ENCODE results near the gene DCAF17. TPM values are rescaled to one million over a fixed set of nuclear protein-coding genes. Genes with fewer than 3 reads are reported as not detected.

Gene DCAF17
- total RNA-seq, 1 donor from 2014 or later: 18.2 TPM

DNA sequence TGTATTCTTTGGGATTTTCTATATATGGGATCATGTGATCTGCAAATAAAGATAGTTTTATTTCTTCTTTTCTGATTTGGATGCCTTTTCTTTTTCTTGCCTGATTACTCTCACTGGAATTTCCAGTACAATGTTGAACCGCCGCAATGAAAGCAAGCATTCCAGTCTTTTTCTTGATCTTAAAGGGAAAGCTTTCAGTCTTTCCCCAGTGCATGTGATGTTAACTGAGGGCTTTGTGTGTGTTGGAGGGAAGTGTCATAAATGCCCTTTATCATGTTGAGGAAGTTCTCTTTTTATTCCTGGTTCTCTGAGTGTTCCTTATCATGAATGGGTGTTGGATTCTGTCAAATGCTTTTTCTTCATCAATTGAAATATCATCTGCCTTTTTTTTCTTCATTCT lies 71.3 kb downstream of the DCAF17 start:
- FAIRE-seq (no peak), DNase-seq (ENCODE audit: low read depth) (no peak)
- no peaks in the 10 kb centered on the region for H3K36me3 ChIP-seq (ENCODE audit: control insufficient read depth, insufficient read depth, low read length)
- H3K27me3 ChIP-seq (ENCODE audit: control insufficient read depth, insufficient read depth, low read length): no peaks in the 10 kb centered on the region
- no peak overlapping the region for H3K4me3 ChIP-seq (ENCODE audit: low read depth, low read length)
- TF ChIP-seq, protein P1, sequence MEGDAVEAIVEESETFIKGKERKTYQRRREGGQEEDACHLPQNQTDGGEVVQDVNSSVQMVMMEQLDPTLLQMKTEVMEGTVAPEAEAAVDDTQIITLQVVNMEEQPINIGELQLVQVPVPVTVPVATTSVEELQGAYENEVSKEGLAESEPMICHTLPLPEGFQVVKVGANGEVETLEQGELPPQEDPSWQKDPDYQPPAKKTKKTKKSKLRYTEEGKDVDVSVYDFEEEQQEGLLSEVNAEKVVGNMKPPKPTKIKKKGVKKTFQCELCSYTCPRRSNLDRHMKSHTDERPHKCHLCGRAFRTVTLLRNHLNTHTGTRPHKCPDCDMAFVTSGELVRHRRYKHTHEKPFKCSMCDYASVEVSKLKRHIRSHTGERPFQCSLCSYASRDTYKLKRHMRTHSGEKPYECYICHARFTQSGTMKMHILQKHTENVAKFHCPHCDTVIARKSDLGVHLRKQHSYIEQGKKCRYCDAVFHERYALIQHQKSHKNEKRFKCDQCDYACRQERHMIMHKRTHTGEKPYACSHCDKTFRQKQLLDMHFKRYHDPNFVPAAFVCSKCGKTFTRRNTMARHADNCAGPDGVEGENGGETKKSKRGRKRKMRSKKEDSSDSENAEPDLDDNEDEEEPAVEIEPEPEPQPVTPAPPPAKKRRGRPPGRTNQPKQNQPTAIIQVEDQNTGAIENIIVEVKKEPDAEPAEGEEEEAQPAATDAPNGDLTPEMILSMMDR (IDR thresholded peaks at IDR 0.05; ENCODE audit: insufficient read depth, low read length, severe bottlenecking): no peak

- H3K36me3 ChIP-seq (ENCODE audit: control insufficient read depth, insufficient read depth, low read length): no peaks in the 10 kb centered on the region
- no peak overlapping the region for H3K4me3 ChIP-seq (ENCODE audit: low read depth, low read length)
- no peak for FAIRE-seq
- H3K27me3 ChIP-seq (ENCODE audit: control insufficient read depth, insufficient read depth, low read length): peaks cover 1% of the 10 kb centered on the region
- TF ChIP-seq, protein P1 (IDR thresholded peaks at IDR 0.05; ENCODE audit: insufficient read depth, low read length, severe bottlenecking): no peak
- no peak for DNase-seq (ENCODE audit: low read depth)
Observed at GRCh38 chr2:171509945-171510731, 76.1 kb downstream of the DCAF17 start.

DNA sequence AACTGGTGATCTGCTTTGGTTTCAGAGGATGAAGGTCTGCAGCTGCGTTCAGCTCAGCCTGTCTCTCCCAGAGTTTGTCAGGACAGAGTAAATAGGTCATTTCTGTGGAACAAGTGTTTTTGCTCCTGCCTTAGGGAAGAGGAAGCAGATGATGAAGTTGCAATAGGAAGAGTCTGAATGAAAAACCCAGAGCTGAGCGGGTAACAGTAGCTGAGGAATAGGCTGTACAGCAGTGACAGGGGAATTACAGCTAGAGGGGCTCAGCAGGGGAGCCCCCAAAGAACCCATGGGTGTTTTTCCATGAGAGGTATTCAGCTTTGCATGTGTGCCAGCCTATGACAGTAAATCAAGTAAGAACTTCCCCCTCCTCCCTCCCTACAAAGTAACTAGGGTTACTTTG lies 78.0 kb downstream of the DCAF17 start:
- TF ChIP-seq, protein P1 (IDR thresholded peaks at IDR 0.05; ENCODE audit: insufficient read depth, low read length, severe bottlenecking): no peak
- FAIRE-seq (no peak), DNase-seq (ENCODE audit: low read depth) (no peak)
- no peaks in the 10 kb centered on the region for H3K36me3 ChIP-seq (ENCODE audit: control insufficient read depth, insufficient read depth, low read length)
- peaks cover 1% of the 10 kb centered on the region for H3K27me3 ChIP-seq (ENCODE audit: control insufficient read depth, insufficient read depth, low read length)
- H3K4me3 ChIP-seq (ENCODE audit: low read depth, low read length): no peak overlapping the region

DNA sequence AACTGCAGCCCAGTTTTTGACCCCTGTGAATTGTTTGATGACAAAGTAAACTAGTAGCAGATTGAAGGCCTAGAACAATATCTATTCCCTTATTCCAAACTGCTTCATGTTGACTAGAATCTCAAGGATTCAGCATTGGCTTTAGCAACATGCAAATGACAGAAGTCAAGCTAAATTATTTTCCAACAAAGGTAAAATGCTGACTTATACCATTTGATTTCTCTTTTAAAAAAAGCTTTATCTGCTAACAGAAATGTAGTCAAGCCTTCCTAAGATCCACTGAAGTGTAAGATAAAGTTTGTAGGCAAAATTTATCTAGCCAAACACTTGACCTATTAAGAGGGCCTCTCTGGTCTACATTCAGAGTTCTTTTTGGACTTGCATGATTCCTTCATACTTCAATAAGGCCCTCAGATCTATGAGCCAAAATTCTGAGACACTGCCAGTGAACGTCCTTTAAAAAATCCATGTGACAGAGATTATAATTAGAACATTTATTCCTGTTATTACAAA lies 78.7 kb downstream of the DCAF17 start:
- TF ChIP-seq, protein P1 (IDR thresholded peaks at IDR 0.05; ENCODE audit: insufficient read depth, low read length, severe bottlenecking): no peak
- Histone ChIP-seq H3K4me3 (ENCODE audit: low read depth, low read length) (no peak overlapping the region), H3K27me3 (ENCODE audit: control insufficient read depth, insufficient read depth, low read length) (peaks cover 1% of the 10 kb centered on the region), H3K36me3 (ENCODE audit: control insufficient read depth, insufficient read depth, low read length) (no peaks in the 10 kb centered on the region)
- DNase-seq (ENCODE audit: low read depth) (no peak), FAIRE-seq (no peak)

- FAIRE-seq: no peak
- TF ChIP-seq, protein P1 (IDR thresholded peaks at IDR 0.05; ENCODE audit: insufficient read depth, low read length, severe bottlenecking): no peak
- Histone ChIP-seq H3K36me3 (ENCODE audit: control insufficient read depth, insufficient read depth, low read length) (no peaks in the 10 kb centered on the region), H3K4me3 (ENCODE audit: low read depth, low read length) (no peak overlapping the region), H3K27me3 (ENCODE audit: control insufficient read depth, insufficient read depth, low read length) (peaks cover 1% of the 10 kb centered on the region)
- no peak for DNase-seq (ENCODE audit: low read depth)
Observed at GRCh38 chr2:171513719-171514160, 79.7 kb downstream of the DCAF17 start.
